Uterus (tissue), 4 donors: ENCODE data around the gene CFAP74. TPM values are rescaled to one million over a fixed set of nuclear protein-coding genes. Genes with fewer than 3 reads are reported as not detected.

Source experiments
- DNase-seq, 2 donors: peaks; one replicate each; pipeline ENCODE4 v3.0.0-alpha.2; 2019 to 2020
- H3K27ac ChIP-seq, 2 donors: fragments of 200-600 bp; sonication (generic); 1 replicate in 1 of 2; 2 replicates in 1 of 2; pipeline ENCODE4 v1.5.1; 2016 to 2018
- H3K27me3 ChIP-seq, 2 donors: fragments of 200-600 bp; sonication (generic); one replicate each; pipeline ENCODE4 v1.5.1; 2018 to 2019; ENCODE audit warnings: control low read depth in 1 of 2
- H3K36me3 ChIP-seq, 2 donors: fragments of 200-600 bp; sonication (generic); one replicate each; pipeline ENCODE4 v1.5.1; 2019; ENCODE audit warnings: control low read depth in 1 of 2
- H3K4me1 ChIP-seq, 2 donors: fragments of 200-600 bp; sonication (generic); one replicate each; pipeline ENCODE4 v1.5.1; 2018 to 2019; ENCODE audit warnings: control low read depth in 1 of 2
- H3K4me3 ChIP-seq, 2 donors: fragments of 200-600 bp; sonication (generic); 1 replicate in 1 of 2; 2 replicates in 1 of 2; pipeline ENCODE4 v1.5.1; 2018 to 2019; ENCODE audit warnings: mild to moderate bottlenecking in 1 of 2
- H3K9me3 ChIP-seq, 2 donors: fragments of 200-600 bp; sonication (generic); one replicate each; pipeline ENCODE4 v1.5.1; 2019; ENCODE audit warnings: control low read depth in 1 of 2
- POLR2A ChIP-seq, 2 donors: fragments of 450-650 bp; IDR thresholded peaks; one replicate each; pipeline ENCODE4 v1.6.1; 2016; ENCODE audit warnings: antibody characterized with exemption in 2 of 2, mild to moderate bottlenecking in 1 of 2, moderate library complexity in 1 of 2
- intact Hi-C: fragments of 100-400 bp; cut with DNase I; formaldehyde crosslinking; loops from one replicate; pipeline ENCODE4 v1.15.1; 2023; ENCODE audit warnings: low total_unique reads
- total RNA-seq, 4 donors: library from RNA; depleted of rRNA in 3 of 4; stranded (reverse); fragments of >200 nt in 3 of 4; gene quantifications; one replicate each; pipeline versions ENCODE4 v1.1.0 to v1.2.4, GENCODE V29; 2014 to 2023
- TF ChIP-seq, protein P1 (sequence below), 4 experiments: fragments of 200-600 bp in 2 of 4; fragments of 450-650 bp in 2 of 4; sonication (generic) in 2 of 4; IDR thresholded peaks; one replicate each; pipeline ENCODE4 v1.5.1; 2016 to 2019; ENCODE audit warnings: antibody characterized with exemption in 4 of 4, mild to moderate bottlenecking in 2 of 4, moderate library complexity in 1 of 4
- donor health status: DM: yes; HTN: yes; CAD: no.

The CFAP74 gene
- total RNA-seq, 4 donors from 2014 or later = 0.64 to 1.0 TPM; not detected in 2

- Histone ChIP-seq H3K27ac (no peak overlapping the region), H3K27me3 (no peaks in the 10 kb centered on the region), H3K4me3 (no peak overlapping the region), H3K9me3 (no peaks in the 10 kb centered on the region), H3K36me3 (no peaks in the 10 kb centered on the region), H3K4me1 (peaks cover 0 to 6% of the 10 kb centered on the region in 2 donors)
- no peak for DNase-seq
- TF ChIP-seq POLR2A (IDR thresholded peaks at IDR 0.05) = no peak
- TF ChIP-seq, protein P1, sequence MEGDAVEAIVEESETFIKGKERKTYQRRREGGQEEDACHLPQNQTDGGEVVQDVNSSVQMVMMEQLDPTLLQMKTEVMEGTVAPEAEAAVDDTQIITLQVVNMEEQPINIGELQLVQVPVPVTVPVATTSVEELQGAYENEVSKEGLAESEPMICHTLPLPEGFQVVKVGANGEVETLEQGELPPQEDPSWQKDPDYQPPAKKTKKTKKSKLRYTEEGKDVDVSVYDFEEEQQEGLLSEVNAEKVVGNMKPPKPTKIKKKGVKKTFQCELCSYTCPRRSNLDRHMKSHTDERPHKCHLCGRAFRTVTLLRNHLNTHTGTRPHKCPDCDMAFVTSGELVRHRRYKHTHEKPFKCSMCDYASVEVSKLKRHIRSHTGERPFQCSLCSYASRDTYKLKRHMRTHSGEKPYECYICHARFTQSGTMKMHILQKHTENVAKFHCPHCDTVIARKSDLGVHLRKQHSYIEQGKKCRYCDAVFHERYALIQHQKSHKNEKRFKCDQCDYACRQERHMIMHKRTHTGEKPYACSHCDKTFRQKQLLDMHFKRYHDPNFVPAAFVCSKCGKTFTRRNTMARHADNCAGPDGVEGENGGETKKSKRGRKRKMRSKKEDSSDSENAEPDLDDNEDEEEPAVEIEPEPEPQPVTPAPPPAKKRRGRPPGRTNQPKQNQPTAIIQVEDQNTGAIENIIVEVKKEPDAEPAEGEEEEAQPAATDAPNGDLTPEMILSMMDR (IDR thresholded peaks at IDR 0.05) = no peak
- intact Hi-C loops = no loop called here
Observed at GRCh38 chr1:2041305-2041704, 37.7 kb upstream of the CFAP74 start.

GRCh38 chr1:2039251-2039650, 35.7 kb upstream of the CFAP74 start:
- TF ChIP-seq POLR2A (IDR thresholded peaks at IDR 0.05) = no peak
- Histone ChIP-seq H3K27ac (no peak overlapping the region), H3K4me1 (no peaks in the 10 kb centered on the region), H3K27me3 (no peaks in the 10 kb centered on the region), H3K4me3 (no peak overlapping the region), H3K9me3 (no peaks in the 10 kb centered on the region), H3K36me3 (no peaks in the 10 kb centered on the region)
- DNase-seq = no peak
- intact Hi-C loops = no loop called here

GRCh38 chr1:2038229-2038628, 34.6 kb upstream of the CFAP74 start:
- Histone ChIP-seq H3K9me3 (no peaks in the 10 kb centered on the region), H3K27me3 (no peaks in the 10 kb centered on the region), H3K4me1 (no peaks in the 10 kb centered on the region), H3K4me3 (no peak overlapping the region), H3K36me3 (no peaks in the 10 kb centered on the region), H3K27ac (no peak overlapping the region)
- TF ChIP-seq POLR2A (IDR thresholded peaks at IDR 0.05) = no peak
- TF ChIP-seq, protein P1 (IDR thresholded peaks at IDR 0.05) = no peak
- DNase-seq = no peak
- intact Hi-C loops = no loop called here

- Histone ChIP-seq H3K27ac (no peak overlapping the region), H3K27me3 (no peaks in the 10 kb centered on the region)
Observed at GRCh38 chr1:2037314-2037979, 33.9 kb upstream of the CFAP74 start.

DNA sequence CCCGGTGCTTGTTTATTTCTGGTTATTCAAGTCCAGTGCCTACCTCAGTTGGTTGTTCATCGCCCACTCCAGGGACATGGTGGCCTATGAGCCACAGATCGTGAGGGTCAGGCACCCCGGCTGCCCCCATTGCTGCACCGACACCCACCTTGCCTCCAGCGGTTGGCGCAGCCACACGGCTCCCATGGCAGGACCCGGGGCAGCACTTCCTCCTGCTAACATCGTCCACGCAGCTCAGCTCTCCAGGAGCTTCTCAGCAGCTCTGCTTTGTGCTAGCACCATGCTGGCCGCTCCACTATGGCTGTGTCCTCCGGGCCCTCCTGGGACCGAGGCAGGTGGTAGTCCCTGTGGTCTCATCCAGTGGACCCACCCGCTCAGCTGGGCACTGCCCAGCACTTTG, 32.7 kb upstream of the CFAP74 start:
- H3K27me3 ChIP-seq = no peaks in the 10 kb centered on the region
- intact Hi-C loops = no loop called here

More at GRCh38 chr1:2037314-2037979, 33.9 kb upstream of the CFAP74 start:
- intact Hi-C loops = no loop called here
- DNase-seq = no peak
- Histone ChIP-seq H3K4me1 (no peaks in the 10 kb centered on the region), H3K9me3 (no peaks in the 10 kb centered on the region), H3K36me3 (no peaks in the 10 kb centered on the region), H3K4me3 (no peak overlapping the region)
- TF ChIP-seq, protein P1 (IDR thresholded peaks at IDR 0.05) = no peak
- TF ChIP-seq POLR2A (IDR thresholded peaks at IDR 0.05) = no peak

GRCh38 chr1:2033165-2033564, 29.6 kb upstream of the CFAP74 start:
- H3K36me3 ChIP-seq = no peaks in the 10 kb centered on the region
- intact Hi-C loops = no loop called here
- no peak overlapping the region for H3K27ac ChIP-seq
- H3K27me3 ChIP-seq = no peaks in the 10 kb centered on the region
- no peak overlapping the region for H3K4me3 ChIP-seq
- no peaks in the 10 kb centered on the region for H3K9me3 ChIP-seq
- no peak for TF ChIP-seq POLR2A (IDR thresholded peaks at IDR 0.05)
- TF ChIP-seq, protein P1 (IDR thresholded peaks at IDR 0.05) = no peak
- H3K4me1 ChIP-seq = no peaks in the 10 kb centered on the region
- no peak for DNase-seq

More for the DNA sequence above, 32.7 kb upstream of the CFAP74 start:
- DNase-seq = no peak
- H3K36me3 ChIP-seq = no peaks in the 10 kb centered on the region
- no peaks in the 10 kb centered on the region for H3K4me1 ChIP-seq
- no peak for TF ChIP-seq POLR2A (IDR thresholded peaks at IDR 0.05)
- H3K27ac ChIP-seq = no peak overlapping the region
- no peak overlapping the region for H3K4me3 ChIP-seq
- no peaks in the 10 kb centered on the region for H3K9me3 ChIP-seq
